ENCODE results near the gene CEACAM21. TPM values are rescaled to one million over a fixed set of nuclear protein-coding genes. Genes with fewer than 3 reads are reported as not detected.

CEACAM21 gene
- total RNA-seq, 2 donors from 2014 or later: 0.52 TPM; not detected in 1

DNA sequence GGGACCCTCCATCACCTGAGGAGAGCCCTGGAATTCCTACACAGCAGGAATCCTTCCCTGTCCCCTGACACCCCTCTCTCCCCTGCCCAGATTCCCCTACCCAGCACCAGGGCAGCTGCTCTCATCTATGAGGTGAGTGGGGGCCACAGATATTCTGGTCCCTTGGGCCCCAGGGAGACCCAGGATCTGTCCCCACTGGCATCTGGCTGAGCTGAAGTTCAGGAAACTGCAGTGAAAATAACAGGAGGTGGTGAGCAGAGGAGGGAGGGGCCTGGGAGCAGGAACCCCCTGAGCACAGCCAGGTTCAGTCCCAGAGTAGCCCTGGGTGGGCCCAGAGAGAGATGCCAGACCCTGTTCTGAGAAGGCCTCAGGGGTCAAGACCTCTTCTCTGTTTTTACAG lies 10.1 kb downstream of the CEACAM21 start:
- no peaks in the 10 kb centered on the region for H3K36me3 ChIP-seq (replicated peaks in 1 of 2; ENCODE audit: insufficient read depth in 1 of 2, low read depth in 2 of 2)
- peaks cover 0 to 9% (median 0%) of the 10 kb centered on the region in 3 donors for H3K9me3 ChIP-seq
- intact Hi-C loops (cut with DNase I): no loop called here
- no peaks in the 10 kb centered on the region for H3K27me3 ChIP-seq
- no peak for TF ChIP-seq POLR2A (IDR thresholded peaks at IDR 0.05)
- TF ChIP-seq, protein P1, sequence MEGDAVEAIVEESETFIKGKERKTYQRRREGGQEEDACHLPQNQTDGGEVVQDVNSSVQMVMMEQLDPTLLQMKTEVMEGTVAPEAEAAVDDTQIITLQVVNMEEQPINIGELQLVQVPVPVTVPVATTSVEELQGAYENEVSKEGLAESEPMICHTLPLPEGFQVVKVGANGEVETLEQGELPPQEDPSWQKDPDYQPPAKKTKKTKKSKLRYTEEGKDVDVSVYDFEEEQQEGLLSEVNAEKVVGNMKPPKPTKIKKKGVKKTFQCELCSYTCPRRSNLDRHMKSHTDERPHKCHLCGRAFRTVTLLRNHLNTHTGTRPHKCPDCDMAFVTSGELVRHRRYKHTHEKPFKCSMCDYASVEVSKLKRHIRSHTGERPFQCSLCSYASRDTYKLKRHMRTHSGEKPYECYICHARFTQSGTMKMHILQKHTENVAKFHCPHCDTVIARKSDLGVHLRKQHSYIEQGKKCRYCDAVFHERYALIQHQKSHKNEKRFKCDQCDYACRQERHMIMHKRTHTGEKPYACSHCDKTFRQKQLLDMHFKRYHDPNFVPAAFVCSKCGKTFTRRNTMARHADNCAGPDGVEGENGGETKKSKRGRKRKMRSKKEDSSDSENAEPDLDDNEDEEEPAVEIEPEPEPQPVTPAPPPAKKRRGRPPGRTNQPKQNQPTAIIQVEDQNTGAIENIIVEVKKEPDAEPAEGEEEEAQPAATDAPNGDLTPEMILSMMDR (IDR thresholded peaks at IDR 0.05): no peak
- DNase-seq: no peak
- H3K4me3 ChIP-seq: no peak overlapping the region
- no peak overlapping the region for H3K27ac ChIP-seq
- ATAC-seq: no peak
- H3K4me1 ChIP-seq: no peaks in the 10 kb centered on the region

DNA sequence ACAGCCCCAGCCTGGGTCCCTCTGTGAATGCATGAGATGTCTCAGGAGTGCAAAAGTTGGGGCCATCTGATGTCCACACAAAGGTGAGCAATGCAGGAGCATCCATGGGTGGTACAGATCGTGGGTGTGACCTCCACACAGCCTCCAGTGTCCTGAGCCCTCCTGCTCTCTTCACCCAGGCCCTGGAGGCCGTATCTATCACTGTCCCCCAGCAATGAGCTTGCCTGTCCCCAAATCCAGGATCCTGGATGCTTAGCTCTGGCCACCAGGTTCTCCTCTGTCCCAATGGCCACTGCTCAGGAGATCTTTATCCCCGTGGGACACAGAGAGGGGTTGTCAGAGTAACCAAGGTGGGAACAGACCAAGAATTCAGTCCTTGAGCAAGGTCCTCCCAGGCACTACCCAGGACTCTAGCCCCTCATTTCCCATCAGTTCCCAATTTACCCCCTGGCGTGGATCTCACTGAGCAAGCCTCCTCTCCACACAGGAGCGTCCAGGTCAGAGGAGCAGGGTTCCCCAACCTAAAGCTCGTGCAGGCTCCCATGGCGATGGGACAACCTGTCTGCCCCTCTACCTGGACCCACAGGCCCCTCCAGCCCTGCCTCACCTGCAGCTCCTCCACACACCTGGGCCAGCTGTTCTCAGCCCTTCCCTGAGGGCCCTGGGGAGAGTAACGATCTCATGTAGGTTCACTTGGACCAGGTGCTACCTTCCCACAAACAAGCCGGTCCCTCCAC lies 11.3 kb downstream of the CEACAM21 start:
- Histone ChIP-seq H3K27me3 (no peaks in the 10 kb centered on the region), H3K4me3 (no peak overlapping the region), H3K36me3 (replicated peaks in 1 of 2; ENCODE audit: insufficient read depth in 1 of 2, low read depth in 2 of 2) (no peaks in the 10 kb centered on the region), H3K4me1 (no peaks in the 10 kb centered on the region), H3K9me3 (peaks cover 0 to 5% (median 0%) of the 10 kb centered on the region in 3 donors), H3K27ac (no peak overlapping the region)
- DNase-seq (no peak), ATAC-seq (no peak)
- WGBS, 2 donors: 24 to 46% methylated on average over 6 to 9 of the region's 9 CpGs
- no peak for TF ChIP-seq POLR2A (IDR thresholded peaks at IDR 0.05)
- TF ChIP-seq, protein P1 (IDR thresholded peaks at IDR 0.05): no peak
- intact Hi-C loops (cut with DNase I): no loop called here

DNA sequence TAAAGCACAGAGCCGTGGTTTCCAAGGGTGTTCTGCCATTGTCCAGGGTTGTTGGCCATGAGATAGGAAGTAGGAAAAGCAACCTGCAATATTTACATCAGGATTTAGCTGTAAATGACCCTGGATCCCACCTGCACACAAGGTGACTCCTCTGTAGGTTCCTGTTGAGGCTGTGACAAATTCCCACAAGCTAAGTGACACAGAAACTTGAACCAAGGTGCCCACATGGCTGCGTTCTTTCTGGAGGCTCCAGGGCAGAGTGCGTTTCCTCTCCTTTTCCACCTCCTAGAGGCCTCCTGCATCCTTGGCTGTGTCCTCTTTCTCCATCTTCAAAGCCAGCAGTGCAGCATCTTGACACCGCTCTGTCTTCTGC lies 11.9 kb downstream of the CEACAM21 start:
- no peaks in the 10 kb centered on the region for H3K4me1 ChIP-seq
- WGBS, 2 donors: 33 to 61% methylated on average over 4 of the region's 4 CpGs
- TF ChIP-seq POLR2A (IDR thresholded peaks at IDR 0.05): no peak
- TF ChIP-seq, protein P1 (IDR thresholded peaks at IDR 0.05): no peak
- no peaks in the 10 kb centered on the region for H3K36me3 ChIP-seq (replicated peaks in 1 of 2; ENCODE audit: insufficient read depth in 1 of 2, low read depth in 2 of 2)
- H3K27ac ChIP-seq: no peak overlapping the region
- no peaks in the 10 kb centered on the region for H3K9me3 ChIP-seq
- no peak for ATAC-seq
- intact Hi-C loops (cut with DNase I): no loop called here
- DNase-seq: no peak
- H3K4me3 ChIP-seq: no peak overlapping the region
- no peaks in the 10 kb centered on the region for H3K27me3 ChIP-seq

DNA sequence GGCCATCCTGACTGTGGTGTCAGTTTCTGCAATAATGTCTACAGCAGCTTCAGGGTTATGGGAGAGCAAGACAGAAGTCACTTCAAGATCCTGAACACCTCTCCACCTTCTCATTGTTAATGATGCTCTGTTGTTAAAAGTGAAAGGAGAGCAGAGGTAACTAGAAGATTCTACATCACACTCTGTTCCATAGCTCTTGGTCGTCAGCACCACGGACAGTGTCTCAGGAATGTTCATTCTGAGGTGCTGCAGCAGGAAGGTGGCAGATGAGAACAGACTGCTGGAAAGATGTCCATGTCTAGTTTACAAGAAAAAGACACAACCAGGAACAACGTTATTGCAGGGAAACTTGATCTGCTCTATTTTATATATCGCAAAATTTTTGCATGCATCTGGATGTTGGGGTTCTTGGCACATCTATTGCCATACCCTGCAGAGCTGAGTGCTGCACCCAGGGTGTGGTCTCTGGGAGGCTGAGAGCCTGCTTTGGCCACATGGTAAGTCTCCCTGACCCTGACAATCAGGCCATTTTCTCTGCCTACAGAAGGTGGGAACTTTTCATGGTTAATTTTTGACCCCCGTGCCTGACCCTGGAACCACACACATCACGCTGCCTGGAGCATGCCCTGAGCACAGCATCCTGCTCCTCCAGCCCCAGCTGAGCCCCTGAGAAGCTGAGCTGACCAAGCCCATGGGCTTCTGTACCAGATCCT lies 12.7 kb downstream of the CEACAM21 start:
- ATAC-seq (no peak), DNase-seq (peak in 2 of 4 donors; percentile 39 to 47)
- Histone ChIP-seq H3K27ac (no peak overlapping the region), H3K9me3 (no peaks in the 10 kb centered on the region), H3K4me3 (no peak overlapping the region), H3K36me3 (replicated peaks in 1 of 2; ENCODE audit: insufficient read depth in 1 of 2, low read depth in 2 of 2) (no peaks in the 10 kb centered on the region), H3K27me3 (no peaks in the 10 kb centered on the region), H3K4me1 (no peaks in the 10 kb centered on the region)
- TF ChIP-seq POLR2A (IDR thresholded peaks at IDR 0.05): no peak
- TF ChIP-seq, protein P1 (IDR thresholded peaks at IDR 0.05): no peak
- intact Hi-C loops (cut with DNase I): no loop called here
- WGBS, 2 donors: 19 to 27% methylated on average over 6 of the region's 6 CpGs
